Nephron (organoid): Measurements from ENCODE around the gene HMOX1.

Source experiments
- H3K27ac Mint-ChIP-seq, 3 experiments: 2 replicates each; pipeline ENCODE4 v1.8.0; 2020; ENCODE audit warnings: mixed read lengths in 3 of 3, mild to moderate bottlenecking in 2 of 3, moderate library complexity in 1 of 3
- H3K27me3 Mint-ChIP-seq: 2 replicates; pipeline ENCODE4 v1.8.0; 2021; ENCODE audit warnings: low read depth, mild to moderate bottlenecking, moderate library complexity, mixed read lengths
- H3K36me3 Mint-ChIP-seq: 2 replicates; pipeline ENCODE4 v1.8.0; 2020; ENCODE audit warnings: low read depth, mixed read lengths
- H3K4me1 Mint-ChIP-seq: 2 replicates; pipeline ENCODE4 v1.8.0; 2020; ENCODE audit warnings: mixed read lengths
- H3K4me3 Mint-ChIP-seq, 3 experiments: 2 replicates each; pipeline ENCODE4 v1.8.0; 2020; ENCODE audit warnings: mild to moderate bottlenecking in 3 of 3, mixed read lengths in 3 of 3, moderate library complexity in 2 of 3
- H3K9me3 Mint-ChIP-seq: 2 replicates; pipeline ENCODE4 v1.8.0; 2020; ENCODE audit warnings: mixed read lengths
- CTCF ChIP-seq, 3 experiments: fragments of 200-600 bp; sonication (generic); IDR thresholded peaks; one replicate each; pipeline ENCODE4 v1.5.0; 2021; ENCODE audit warnings: antibody characterized with exemption in 3 of 3; ENCODE audit not compliant: unreplicated experiment in 3 of 3

Gene HMOX1

GRCh38 chr22:35384975-35385588, 4.2 kb downstream of the HMOX1 start:
- Mint-ChIP-seq H3K4me3 (no peak overlapping the region), H3K36me3 (no peaks in the 10 kb centered on the region), H3K9me3 (no peaks in the 10 kb centered on the region), H3K27me3 (peaks cover 16% of the 10 kb centered on the region), H3K4me1 (peaks cover 6% of the 10 kb centered on the region), H3K27ac (peak overlapping the region; percentile 29 to 71 (median 44))
- TF ChIP-seq CTCF (IDR thresholded peaks at IDR 0.05; ENCODE audit: unreplicated experiment in 3 of 3), result no peak

- Mint-ChIP-seq H3K27ac (no peak overlapping the region), H3K36me3 (no peaks in the 10 kb centered on the region), H3K9me3 (no peaks in the 10 kb centered on the region), H3K4me1 (no peaks in the 10 kb centered on the region), H3K27me3 (peaks cover 9% of the 10 kb centered on the region), H3K4me3 (no peak overlapping the region)
- TF ChIP-seq CTCF (IDR thresholded peaks at IDR 0.05; ENCODE audit: unreplicated experiment in 3 of 3), result no peak
Observed at GRCh38 chr22:35386670-35387288, 5.9 kb downstream of the HMOX1 start.

GRCh38 chr22:35390933-35391332, 10.0 kb downstream of the HMOX1 start:
- Mint-ChIP-seq H3K27me3 (no peaks in the 10 kb centered on the region), H3K27ac (no peak overlapping the region), H3K9me3 (no peaks in the 10 kb centered on the region), H3K4me3 (no peak overlapping the region), H3K36me3 (no peaks in the 10 kb centered on the region), H3K4me1 (peaks cover 10% of the 10 kb centered on the region)
- TF ChIP-seq CTCF (IDR thresholded peaks at IDR 0.05; ENCODE audit: unreplicated experiment in 3 of 3), result no peak

- H3K4me1 Mint-ChIP-seq, result peaks cover 13% of the 10 kb centered on the region
- no peak overlapping the region for H3K4me3 Mint-ChIP-seq
- no peak for TF ChIP-seq CTCF (IDR thresholded peaks at IDR 0.05; ENCODE audit: unreplicated experiment in 3 of 3)
- H3K27me3 Mint-ChIP-seq, result no peaks in the 10 kb centered on the region
- no peaks in the 10 kb centered on the region for H3K36me3 Mint-ChIP-seq
- H3K27ac Mint-ChIP-seq, result no peak overlapping the region
- H3K9me3 Mint-ChIP-seq, result no peaks in the 10 kb centered on the region
Observed at GRCh38 chr22:35392357-35392756, 11.5 kb downstream of the HMOX1 start.

- Mint-ChIP-seq H3K27me3 (no peaks in the 10 kb centered on the region), H3K36me3 (no peaks in the 10 kb centered on the region), H3K4me1 (peaks cover 16% of the 10 kb centered on the region), H3K27ac (peak overlapping the region; percentile 61 to 93 (median 78)), H3K9me3 (no peaks in the 10 kb centered on the region), H3K4me3 (no peak overlapping the region)
- TF ChIP-seq CTCF (IDR thresholded peaks at IDR 0.05; ENCODE audit: unreplicated experiment in 3 of 3), result no peak
Observed at GRCh38 chr22:35393116-35394010, 12.5 kb downstream of the HMOX1 start.
